KMS-11 (cell line): ENCODE measurements around the gene SCGB3A2.

Source experiments
- H2AFZ ChIP-seq: fragments of 200-600 bp; sonication (generic); 2 replicates; pipeline ENCODE4 v1.6.1; 2016; ENCODE audit warnings: antibody characterized with exemption, mixed run types, low read depth
- H3K27ac ChIP-seq: fragments of 200-600 bp; sonication (generic); 2 replicates; pipeline ENCODE4 v1.6.1; 2016; ENCODE audit warnings: mild to moderate bottlenecking, mixed run types
- H3K27me3 ChIP-seq: fragments of 200-600 bp; sonication (generic); 2 replicates; pipeline ENCODE4 v1.6.1; 2017; ENCODE audit warnings: mild to moderate bottlenecking, low read depth, mixed run types, moderate library complexity; ENCODE audit not compliant: insufficient read depth
- H3K36me3 ChIP-seq: fragments of 200-600 bp; sonication (generic); 2 replicates; pipeline ENCODE4 v1.6.1; 2017; ENCODE audit warnings: mild to moderate bottlenecking, mixed run types; ENCODE audit not compliant: insufficient read depth
- H3K4me1 ChIP-seq: fragments of 200-600 bp; sonication (generic); 2 replicates; pipeline ENCODE4 v1.6.1; 2016; ENCODE audit warnings: mild to moderate bottlenecking, low read depth, mixed run types; ENCODE audit not compliant: poor library complexity, severe bottlenecking
- H3K4me2 ChIP-seq: fragments of 200-600 bp; sonication (generic); 2 replicates; pipeline ENCODE4 v1.7.0; 2016; ENCODE audit warnings: mild to moderate bottlenecking, mixed run types
- H3K4me3 ChIP-seq: fragments of 200-600 bp; sonication (generic); IDR thresholded peaks from 2 replicates; pipeline ENCODE4 v1.6.1; 2017; ENCODE audit warnings: low read depth, low read length, mixed read lengths; ENCODE audit not compliant: insufficient read depth
- H3K79me2 ChIP-seq: fragments of 200-600 bp; sonication (generic); 2 replicates; pipeline ENCODE4 v1.6.1; 2016; ENCODE audit warnings: low read depth, mixed run types; ENCODE audit not compliant: insufficient read depth
- H3K9ac ChIP-seq: fragments of 200-600 bp; sonication (generic); 2 replicates; pipeline ENCODE4 v1.6.1; 2016; ENCODE audit warnings: mild to moderate bottlenecking, mixed run types
- H4K20me1 ChIP-seq: fragments of 200-600 bp; sonication (generic); 2 replicates; pipeline ENCODE4 v1.6.1; 2016; ENCODE audit warnings: mild to moderate bottlenecking, mixed run types; ENCODE audit not compliant: insufficient read depth
- TF ChIP-seq, protein P1 (sequence below): fragments of 200-600 bp; sonication (generic); conservative IDR thresholded peaks from 2 replicates; pipeline ENCODE4 v1.6.1; 2017; ENCODE audit warnings: low read depth, mild to moderate bottlenecking, antibody characterized with exemption, low read length, moderate library complexity, mixed read lengths

The SCGB3A2 gene

DNA sequence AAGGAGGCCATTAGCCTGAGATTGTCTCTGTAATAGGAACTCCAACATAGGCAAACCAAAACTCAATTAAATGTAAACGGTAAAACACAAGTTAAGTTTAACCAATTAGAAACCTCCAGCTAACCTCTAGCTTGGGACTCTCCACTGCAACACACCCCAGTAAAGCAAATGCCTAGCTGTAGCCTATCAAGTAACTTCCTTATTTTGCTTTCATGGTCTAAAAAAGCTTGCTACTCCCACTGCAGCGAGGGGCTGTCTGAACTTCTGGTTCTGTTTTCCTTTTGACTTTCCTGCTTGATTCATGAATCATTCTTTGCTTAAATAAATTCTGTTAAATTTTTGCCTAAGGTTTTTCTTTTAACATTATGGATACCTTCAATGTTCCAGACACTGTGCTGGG lies 52.3 kb downstream of the SCGB3A2 start:
- Histone ChIP-seq H3K36me3 (no peaks in the 10 kb centered on the region), H2AFZ (no peak overlapping the region), H3K4me1 (no peaks in the 10 kb centered on the region), H3K27ac (no peak overlapping the region), H4K20me1 (no peaks in the 10 kb centered on the region), H3K27me3 (no peaks in the 10 kb centered on the region), H3K4me2 (no peak overlapping the region), H3K9ac (no peak overlapping the region), H3K4me3 (no peak overlapping the region), H3K79me2 (no peaks in the 10 kb centered on the region)
- TF ChIP-seq, protein P1, sequence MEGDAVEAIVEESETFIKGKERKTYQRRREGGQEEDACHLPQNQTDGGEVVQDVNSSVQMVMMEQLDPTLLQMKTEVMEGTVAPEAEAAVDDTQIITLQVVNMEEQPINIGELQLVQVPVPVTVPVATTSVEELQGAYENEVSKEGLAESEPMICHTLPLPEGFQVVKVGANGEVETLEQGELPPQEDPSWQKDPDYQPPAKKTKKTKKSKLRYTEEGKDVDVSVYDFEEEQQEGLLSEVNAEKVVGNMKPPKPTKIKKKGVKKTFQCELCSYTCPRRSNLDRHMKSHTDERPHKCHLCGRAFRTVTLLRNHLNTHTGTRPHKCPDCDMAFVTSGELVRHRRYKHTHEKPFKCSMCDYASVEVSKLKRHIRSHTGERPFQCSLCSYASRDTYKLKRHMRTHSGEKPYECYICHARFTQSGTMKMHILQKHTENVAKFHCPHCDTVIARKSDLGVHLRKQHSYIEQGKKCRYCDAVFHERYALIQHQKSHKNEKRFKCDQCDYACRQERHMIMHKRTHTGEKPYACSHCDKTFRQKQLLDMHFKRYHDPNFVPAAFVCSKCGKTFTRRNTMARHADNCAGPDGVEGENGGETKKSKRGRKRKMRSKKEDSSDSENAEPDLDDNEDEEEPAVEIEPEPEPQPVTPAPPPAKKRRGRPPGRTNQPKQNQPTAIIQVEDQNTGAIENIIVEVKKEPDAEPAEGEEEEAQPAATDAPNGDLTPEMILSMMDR, result no peak
